ENCODE measurements around the gene RGS7. TPM values are rescaled to one million over a fixed set of nuclear protein-coding genes. Genes with fewer than 3 reads are reported as not detected.
"Not testable (repeated sequence)": the region's sequence is repeated elsewhere in the genome, so short reads cannot be mapped to it uniquely, and the experiment has no call there.

The RGS7 gene
- total and polyA plus RNA-seq, 7 donors = 0.04 TPM; not detected in 6

- intact Hi-C loops (cut with DNase I) = no loop called here
- no peak overlapping the region for H3K4me3 ChIP-seq
- no peak for ATAC-seq
These were observed 566.1 kb downstream of the RGS7 start for GRCh38 chr1:240790856-240791255.

GRCh38 chr1:240786880-240787279 lies 570.1 kb downstream of the RGS7 start:
- Histone ChIP-seq H3K27me3 (ENCODE audit: insufficient read depth in 3 of 3, low read length in 2 of 3) (no peaks in the 10 kb centered on the region), H3K36me3 (ENCODE audit: insufficient read depth in 1 of 2, low read depth in 1 of 2) (no peaks in the 10 kb centered on the region), H3K27ac (no peak overlapping the region), H3K9me3 (no peaks in the 10 kb centered on the region), H3K4me1 (no peaks in the 10 kb centered on the region), H3K4me3 (no peak overlapping the region)
- 30 to 66% (median 48%) methylated on average over 1 of the region's 1 CpG for WGBS, 3 donors
- DNase-seq = no peak
- no peak for ATAC-seq
- TF ChIP-seq CTCF (IDR thresholded peaks at IDR 0.05) = no peak
- intact Hi-C loops (cut with DNase I) = no loop called here

More at GRCh38 chr1:240790856-240791255, 566.1 kb downstream of the RGS7 start:
- DNase-seq = no peak
- no peaks in the 10 kb centered on the region for H3K27me3 ChIP-seq (ENCODE audit: insufficient read depth in 3 of 3, low read length in 2 of 3)
- H3K27ac ChIP-seq = no peak overlapping the region
- no peaks in the 10 kb centered on the region for H3K4me1 ChIP-seq
- no peaks in the 10 kb centered on the region for H3K36me3 ChIP-seq (ENCODE audit: insufficient read depth in 1 of 2, low read depth in 1 of 2)
- no peaks in the 10 kb centered on the region for H3K9me3 ChIP-seq
- TF ChIP-seq CTCF (IDR thresholded peaks at IDR 0.05) = no peak

- intact Hi-C loops (cut with DNase I) = no loop called here
- DNase-seq (no peak), ATAC-seq (no peak)
- 80 to 86% (median 80%) methylated on average over 2 of the region's 2 CpGs for WGBS, 3 donors
- no peak for TF ChIP-seq CTCF (IDR thresholded peaks at IDR 0.05)
- Histone ChIP-seq H3K4me3 (no peak overlapping the region), H3K27ac (no peak overlapping the region), H3K36me3 (ENCODE audit: insufficient read depth in 1 of 2, low read depth in 1 of 2) (no peaks in the 10 kb centered on the region), H3K27me3 (ENCODE audit: insufficient read depth in 3 of 3, low read length in 2 of 3) (peaks cover 0 to 3% (median 0%) of the 10 kb centered on the region in 3 donors), H3K9me3 (no peaks in the 10 kb centered on the region), H3K4me1 (no peaks in the 10 kb centered on the region)
These were observed 572.2 kb downstream of the RGS7 start for GRCh38 chr1:240784776-240785175.

- H3K27ac ChIP-seq; H3K36me3 ChIP-seq (ENCODE audit: insufficient read depth in 1 of 2, low read depth in 1 of 2); ATAC-seq; H3K4me3 ChIP-seq; H3K4me1 ChIP-seq; H3K27me3 ChIP-seq (ENCODE audit: insufficient read depth in 3 of 3, low read length in 2 of 3); H3K9me3 ChIP-seq; intact Hi-C loops (cut with DNase I); DNase-seq: not testable (repeated sequence)
- 27 to 48% (median 32%) methylated on average over 7 of the region's 7 CpGs for WGBS, 3 donors
These were observed 573.3 kb downstream of the RGS7 start for GRCh38 chr1:240783728-240784137.

- WGBS, 3 donors = 38 to 63% (median 49%) methylated on average over 2 of the region's 2 CpGs
- intact Hi-C loops (cut with DNase I) = no loop called here
- no peaks in the 10 kb centered on the region for H3K36me3 ChIP-seq (ENCODE audit: insufficient read depth in 1 of 2, low read depth in 1 of 2)
These were observed 580.8 kb downstream of the RGS7 start for GRCh38 chr1:240776237-240776636.

More at GRCh38 chr1:240776237-240776636, 580.8 kb downstream of the RGS7 start:
- H3K27ac ChIP-seq = no peak overlapping the region
- no peaks in the 10 kb centered on the region for H3K27me3 ChIP-seq (ENCODE audit: insufficient read depth in 3 of 3, low read length in 2 of 3)
- no peak for ATAC-seq
- TF ChIP-seq CTCF (IDR thresholded peaks at IDR 0.05) = no peak
- DNase-seq = no peak
- no peaks in the 10 kb centered on the region for H3K9me3 ChIP-seq
- no peak overlapping the region for H3K4me3 ChIP-seq
- H3K4me1 ChIP-seq = no peaks in the 10 kb centered on the region

All from psoas muscle (tissue), 8 donors.